Natural killer cell treated with Interleukin-12 subunit alpha and Interleukin-12 subunit beta and Interleukin-15 and Interleukin-18, amount 100 ng/mL, for 72 hours (primary cell): ENCODE measurements around the gene LAPTM5. TPM values are rescaled to one million over a fixed set of nuclear protein-coding genes. Genes with fewer than 3 reads are reported as not detected.
"Not testable (repeated sequence)": the region's sequence is repeated elsewhere in the genome, so short reads cannot be mapped to it uniquely, and the experiment has no call there.

Experiments
- ATAC-seq, 2 donors: fragments of 150-1000 bp; cut with Tn5 transposase in 1 of 2; sonication (Bioruptor Pico), chemical (Tn5 transposase) in 1 of 2; 2 replicates each; pipeline ENCODE4 v1.10.0; 2021
- DNase-seq: peaks from one replicate; pipeline ENCODE4 v3.0.0; 2022; ENCODE audit warnings: low spot score
- H3K27ac Mint-ChIP-seq, 2 donors: 1 replicate in 1 of 2; 2 replicates in 1 of 2; pipeline ENCODE4 v1.8.0; 2022; ENCODE audit warnings: mixed read lengths in 2 of 2, mild to moderate bottlenecking in 1 of 2, moderate library complexity in 1 of 2
- H3K27me3 Mint-ChIP-seq, 2 donors: 1 replicate in 1 of 2; 2 replicates in 1 of 2; pipeline ENCODE4 v1.8.0; 2022; ENCODE audit warnings: mixed read lengths in 2 of 2
- H3K36me3 Mint-ChIP-seq: one replicate; pipeline ENCODE4 v1.8.0; 2022; ENCODE audit warnings: mixed read lengths
- H3K4me1 Mint-ChIP-seq, 2 donors: 1 replicate in 1 of 2; 2 replicates in 1 of 2; pipeline ENCODE4 v1.8.0; 2022; ENCODE audit warnings: low read depth in 2 of 2, mixed read lengths in 2 of 2, mild to moderate bottlenecking in 1 of 2
- H3K4me3 Mint-ChIP-seq: one replicate; pipeline ENCODE4 v1.8.0; 2022; ENCODE audit warnings: mixed read lengths
- H3K9me3 Mint-ChIP-seq: 2 replicates; pipeline ENCODE4 v1.8.0; 2022; ENCODE audit warnings: mixed read lengths
- total RNA-seq, 2 donors: library from RNA; stranded (reverse); gene quantifications; one replicate each; pipeline ENCODE4 v1.2.3, GENCODE V29; 2022

Gene LAPTM5
- total RNA-seq, 2 donors from 2014 or later, result 150 to 153 TPM

- H3K9me3 Mint-ChIP-seq, result no peaks in the 10 kb centered on the region
- no peaks in the 10 kb centered on the region for H3K36me3 Mint-ChIP-seq
- DNase-seq (no peak), ATAC-seq (no peak)
- no peak overlapping the region for H3K27ac Mint-ChIP-seq
- no peaks in the 10 kb centered on the region for H3K27me3 Mint-ChIP-seq
- H3K4me1 Mint-ChIP-seq, result peaks cover 0 to 6% of the 10 kb centered on the region in 2 donors
- H3K4me3 Mint-ChIP-seq, result no peak overlapping the region
Observed at GRCh38 chr1:30770150-30770549, 12.6 kb upstream of the LAPTM5 start.

GRCh38 chr1:30768830-30769718, 11.5 kb upstream of the LAPTM5 start:
- Mint-ChIP-seq H3K4me1 (peaks cover 0 to 6% of the 10 kb centered on the region in 2 donors), H3K36me3 (no peaks in the 10 kb centered on the region), H3K27ac (peak overlapping the region in 1 of 2 donors; percentile 13), H3K4me3 (no peak overlapping the region), H3K9me3 (no peaks in the 10 kb centered on the region), H3K27me3 (no peaks in the 10 kb centered on the region)
- no peak for DNase-seq
- peak in 1 of 2 donors; percentile 68 for ATAC-seq

GRCh38 chr1:30768159-30768829, 10.7 kb upstream of the LAPTM5 start:
- ATAC-seq, result no peak
- H3K27me3 Mint-ChIP-seq, result no peaks in the 10 kb centered on the region
- no peaks in the 10 kb centered on the region for H3K9me3 Mint-ChIP-seq
- no peak for DNase-seq
- no peaks in the 10 kb centered on the region for H3K36me3 Mint-ChIP-seq
- peaks cover 0 to 6% of the 10 kb centered on the region in 2 donors for H3K4me1 Mint-ChIP-seq
- H3K27ac Mint-ChIP-seq, result peak overlapping the region in 1 of 2 donors; percentile 13
- H3K4me3 Mint-ChIP-seq, result no peak overlapping the region

GRCh38 chr1:30766948-30767347, 9.4 kb upstream of the LAPTM5 start:
- not testable (repeated sequence) for H3K9me3 Mint-ChIP-seq, H3K27me3 Mint-ChIP-seq, DNase-seq, H3K36me3 Mint-ChIP-seq, H3K4me3 Mint-ChIP-seq, ATAC-seq, H3K27ac Mint-ChIP-seq
- H3K4me1 Mint-ChIP-seq, result peaks cover 8 to 11% of the 10 kb centered on the region in 2 donors

- Mint-ChIP-seq H3K36me3 (no peaks in the 10 kb centered on the region), H3K4me3 (no peak overlapping the region), H3K9me3 (no peaks in the 10 kb centered on the region), H3K4me1 (peaks cover 8 to 14% of the 10 kb centered on the region in 2 donors), H3K27ac (no peak overlapping the region), H3K27me3 (no peaks in the 10 kb centered on the region)
- ATAC-seq, result no peak
- DNase-seq, result no peak
Observed at GRCh38 chr1:30765556-30766434, 8.2 kb upstream of the LAPTM5 start.

GRCh38 chr1:30764939-30765555, 7.5 kb upstream of the LAPTM5 start:
- ATAC-seq (no peak), DNase-seq (no peak)
- H3K4me1 Mint-ChIP-seq, result peaks cover 10 to 18% of the 10 kb centered on the region in 2 donors
- no peaks in the 10 kb centered on the region for H3K9me3 Mint-ChIP-seq
- no peaks in the 10 kb centered on the region for H3K27me3 Mint-ChIP-seq
- no peaks in the 10 kb centered on the region for H3K36me3 Mint-ChIP-seq
- no peak overlapping the region for H3K27ac Mint-ChIP-seq
- no peak overlapping the region for H3K4me3 Mint-ChIP-seq

GRCh38 chr1:30764396-30764795, 6.8 kb upstream of the LAPTM5 start:
- no peak for DNase-seq
- Mint-ChIP-seq H3K36me3 (no peaks in the 10 kb centered on the region), H3K9me3 (no peaks in the 10 kb centered on the region), H3K4me3 (no peak overlapping the region), H3K27me3 (no peaks in the 10 kb centered on the region), H3K27ac (no peak overlapping the region), H3K4me1 (peaks cover 16 to 22% of the 10 kb centered on the region in 2 donors)
- no peak for ATAC-seq

- H3K27me3 Mint-ChIP-seq, result no peaks in the 10 kb centered on the region
- no peaks in the 10 kb centered on the region for H3K9me3 Mint-ChIP-seq
- H3K4me1 Mint-ChIP-seq, result peaks cover 22 to 23% of the 10 kb centered on the region in 2 donors
- ATAC-seq (no peak), DNase-seq (no peak)
- no peaks in the 10 kb centered on the region for H3K36me3 Mint-ChIP-seq
- H3K27ac Mint-ChIP-seq, result peak overlapping the region in 1 of 2 donors; percentile 59
- H3K4me3 Mint-ChIP-seq, result no peak overlapping the region
Observed at GRCh38 chr1:30763651-30764248, 6.2 kb upstream of the LAPTM5 start.

GRCh38 chr1:30762930-30763650, 5.5 kb upstream of the LAPTM5 start:
- Mint-ChIP-seq H3K9me3 (no peaks in the 10 kb centered on the region), H3K36me3 (no peaks in the 10 kb centered on the region), H3K4me3 (no peak overlapping the region), H3K27ac (peak overlapping the region; percentile 9 to 59), H3K27me3 (no peaks in the 10 kb centered on the region), H3K4me1 (peaks cover 28 to 29% of the 10 kb centered on the region in 2 donors)
- ATAC-seq (no peak), DNase-seq (no peak)

- no peak for DNase-seq
- ATAC-seq, result peak in 1 of 2 donors; percentile 25
- no peaks in the 10 kb centered on the region for H3K9me3 Mint-ChIP-seq
- H3K27ac Mint-ChIP-seq, result peak overlapping the region; percentile 9 to 59
- H3K4me1 Mint-ChIP-seq, result peaks cover 32 to 33% of the 10 kb centered on the region in 2 donors
- no peak overlapping the region for H3K4me3 Mint-ChIP-seq
- H3K36me3 Mint-ChIP-seq, result no peaks in the 10 kb centered on the region
- H3K27me3 Mint-ChIP-seq, result no peaks in the 10 kb centered on the region
Observed at GRCh38 chr1:30762152-30762929, 4.8 kb upstream of the LAPTM5 start.

- no peaks in the 10 kb centered on the region for H3K27me3 Mint-ChIP-seq
Observed at GRCh38 chr1:30761381-30762151, 4.0 kb upstream of the LAPTM5 start.

More at GRCh38 chr1:30761381-30762151, 4.0 kb upstream of the LAPTM5 start:
- Mint-ChIP-seq H3K9me3 (no peaks in the 10 kb centered on the region), H3K4me1 (peaks cover 33 to 41% of the 10 kb centered on the region in 2 donors), H3K36me3 (no peaks in the 10 kb centered on the region), H3K4me3 (no peak overlapping the region), H3K27ac (peak overlapping the region; percentile 9 to 66)
- ATAC-seq (no peak), DNase-seq (no peak)
